ENCODE data around the gene GSDME. TPM values are rescaled to one million over a fixed set of nuclear protein-coding genes. Genes with fewer than 3 reads are reported as not detected.

Gene GSDME
- polyA plus RNA-seq, 2 of the 4 experiments (the other 2 are of a cell fraction), result 51.0 to 55.9 TPM

DNA sequence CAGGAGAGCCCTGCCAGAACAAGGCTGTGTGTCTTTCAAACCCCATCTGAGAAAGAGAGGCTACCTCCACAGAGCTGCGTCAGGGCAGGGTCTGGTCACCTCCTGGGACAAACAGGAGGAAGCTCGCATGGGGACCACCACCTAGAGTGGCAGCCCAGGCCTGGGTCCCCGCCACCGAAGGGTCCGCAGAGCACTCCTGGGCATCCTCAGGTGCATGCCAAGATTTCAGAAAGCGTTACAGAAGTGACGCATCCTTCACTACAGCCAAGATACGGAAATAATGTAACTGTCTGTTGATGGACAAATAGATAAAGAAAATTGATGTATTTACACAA lies 42.6 kb downstream of the GSDME start:
- H3K27ac ChIP-seq, result no peak overlapping the region
- H3K4me1 ChIP-seq, result peaks cover 4% of the 10 kb centered on the region; the same call in 1 of the 3 replicates
- DNase-seq (ENCODE audit: low read depth in 1 of 2, low spot score in 1 of 2) (no peak), FAIRE-seq (no peak), ATAC-seq (no peak)
- TF ChIP-seq MAZ (IDR thresholded peaks at IDR 0.05; ENCODE audit: borderline replicate concordance, low read depth, low read length) (no peak), HDAC2 (IDR thresholded peaks at IDR 0.05) (no peak), RARB (CRISPR knock-in tag; IDR thresholded peaks at IDR 0.05) (no peak), CHD2 (IDR thresholded peaks at IDR 0.05; ENCODE audit: low read length, partially characterized antibody) (no peak), MYC (IDR thresholded peaks at IDR 0.05; ENCODE audit: borderline replicate concordance, low read length) (no peak)
- TF ChIP-seq, protein P1, sequence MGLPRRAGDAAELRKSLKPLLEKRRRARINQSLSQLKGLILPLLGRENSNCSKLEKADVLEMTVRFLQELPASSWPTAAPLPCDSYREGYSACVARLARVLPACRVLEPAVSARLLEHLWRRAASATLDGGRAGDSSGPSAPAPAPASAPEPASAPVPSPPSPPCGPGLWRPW (IDR thresholded peaks at IDR 0.05), result no peak
- CTCF ChIA-PET, result interaction anchor here (0.8 to 2.7 kb wide), 7 partner anchors 8 to 425 kb away, joined by 3 to 14 read pairs (median 4); no protein-coding TSS in a partner anchor
- H3K9me3 ChIP-seq, result no peaks in the 10 kb centered on the region
- POLR2A ChIA-PET, result no interaction called here
- no peak overlapping the region for H3K4me3 ChIP-seq
- WGBS (ENCODE audit: missing lambda C conversion rate), result 97% methylated on average over 8 of the region's 8 CpGs
- H3K4me2 ChIP-seq, result no peak overlapping the region

DNA sequence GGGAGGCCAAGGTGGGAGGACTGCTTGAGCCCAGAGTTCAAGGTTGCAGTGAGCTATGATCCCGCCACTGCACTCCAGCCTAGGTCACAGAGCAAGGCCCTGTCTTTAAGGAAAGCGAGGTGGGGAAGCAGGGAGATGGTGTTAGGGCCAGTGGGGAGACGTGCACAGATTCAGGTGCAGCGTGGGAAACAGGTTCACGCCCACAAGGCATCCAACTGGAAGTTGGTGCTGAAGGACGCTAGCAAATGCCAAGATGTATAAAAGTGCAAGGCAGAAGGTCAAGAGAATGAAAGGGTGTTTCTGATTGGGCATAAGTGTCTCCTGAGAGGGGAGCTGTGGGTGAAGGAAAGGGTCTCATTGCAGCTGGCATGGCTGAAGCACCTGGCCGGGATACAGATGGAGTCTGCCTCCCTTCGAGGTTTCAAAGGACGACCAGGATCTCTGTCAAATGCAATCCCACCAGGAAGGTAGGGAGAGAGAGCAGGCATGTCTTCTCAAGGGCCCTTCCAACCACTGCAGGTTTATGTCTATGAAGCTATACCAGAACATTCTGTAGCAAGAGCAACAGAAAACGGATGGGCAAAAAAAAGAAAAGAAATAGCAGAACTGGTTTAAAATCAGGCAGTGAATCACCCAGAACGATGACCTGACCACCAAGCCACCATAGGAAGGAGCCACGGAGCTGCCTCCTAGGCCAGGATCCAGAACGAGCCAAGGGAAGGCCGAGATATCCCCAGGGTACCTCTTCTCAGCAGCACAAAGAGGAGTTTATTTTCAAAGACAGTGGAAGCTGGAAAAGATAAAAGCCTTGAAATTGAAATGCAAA lies 43.2 kb downstream of the GSDME start:
- DNase-seq (ENCODE audit: low read depth in 1 of 2, low spot score in 1 of 2) (no peak), ATAC-seq (no peak), FAIRE-seq (no peak)
- H3K9me3 ChIP-seq, result no peaks in the 10 kb centered on the region
- no peak overlapping the region for H3K4me2 ChIP-seq
- peaks cover 4% of the 10 kb centered on the region; the same call in 1 of the 3 replicates for H3K4me1 ChIP-seq
- ChIA-PET CTCF (interaction anchor here (0.8 to 2.7 kb wide), 5 partner anchors 9 to 424 kb away, joined by 3 to 14 read pairs (median 4); no protein-coding TSS in a partner anchor), POLR2A (no interaction called here)
- 84% methylated on average over 14 of the region's 14 CpGs for WGBS (ENCODE audit: missing lambda C conversion rate)
- no peak overlapping the region for H3K27ac ChIP-seq
- TF ChIP-seq RCOR1 (IDR thresholded peaks at IDR 0.05; ENCODE audit: low read depth, low read length) (no peak), EHF (CRISPR knock-in tag; IDR thresholded peaks at IDR 0.05) (no peak), RAD21 (conservative IDR thresholded peaks at IDR 0.05 in 1 of 2, IDR thresholded peaks at IDR 0.05 in 1 of 2) (no peak), JUNB (IDR thresholded peaks at IDR 0.05) (no peak), CBX2 (IDR thresholded peaks at IDR 0.05; ENCODE audit: borderline replicate concordance, low read depth) (no peak), ESRRA (IDR thresholded peaks at IDR 0.05; ENCODE audit: borderline replicate concordance, low read length) (no peak), CHD2 (IDR thresholded peaks at IDR 0.05; ENCODE audit: low read length, partially characterized antibody) (no peak), ZC3H11A (IDR thresholded peaks at IDR 0.05) (no peak), KDM1A (IDR thresholded peaks at IDR 0.05; ENCODE audit: low read depth) (no peak), CHD4 (IDR thresholded peaks at IDR 0.05; ENCODE audit: borderline replicate concordance) (no peak), BCL3 (IDR thresholded peaks at IDR 0.05) (no peak), FOSL2 (IDR thresholded peaks at IDR 0.05) (no peak), FOSL2 (CRISPR knock-in tag; IDR thresholded peaks at IDR 0.05) (no peak)
- TF ChIP-seq, protein P2, sequence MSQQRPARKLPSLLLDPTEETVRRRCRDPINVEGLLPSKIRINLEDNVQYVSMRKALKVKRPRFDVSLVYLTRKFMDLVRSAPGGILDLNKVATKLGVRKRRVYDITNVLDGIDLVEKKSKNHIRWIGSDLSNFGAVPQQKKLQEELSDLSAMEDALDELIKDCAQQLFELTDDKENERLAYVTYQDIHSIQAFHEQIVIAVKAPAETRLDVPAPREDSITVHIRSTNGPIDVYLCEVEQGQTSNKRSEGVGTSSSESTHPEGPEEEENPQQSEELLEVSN (IDR thresholded peaks at IDR 0.05; ENCODE audit: borderline replicate concordance, low read depth), result no peak
- TF ChIP-seq, protein P3, sequence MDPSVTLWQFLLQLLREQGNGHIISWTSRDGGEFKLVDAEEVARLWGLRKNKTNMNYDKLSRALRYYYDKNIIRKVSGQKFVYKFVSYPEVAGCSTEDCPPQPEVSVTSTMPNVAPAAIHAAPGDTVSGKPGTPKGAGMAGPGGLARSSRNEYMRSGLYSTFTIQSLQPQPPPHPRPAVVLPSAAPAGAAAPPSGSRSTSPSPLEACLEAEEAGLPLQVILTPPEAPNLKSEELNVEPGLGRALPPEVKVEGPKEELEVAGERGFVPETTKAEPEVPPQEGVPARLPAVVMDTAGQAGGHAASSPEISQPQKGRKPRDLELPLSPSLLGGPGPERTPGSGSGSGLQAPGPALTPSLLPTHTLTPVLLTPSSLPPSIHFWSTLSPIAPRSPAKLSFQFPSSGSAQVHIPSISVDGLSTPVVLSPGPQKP (IDR thresholded peaks at IDR 0.05; ENCODE audit: low read depth, low read length), result no peak
- no peak overlapping the region for H3K4me3 ChIP-seq
